ENCODE measurements around the gene NRGN. TPM values are rescaled to one million over a fixed set of nuclear protein-coding genes. Genes with fewer than 3 reads are reported as not detected.

NRGN gene
- total RNA-seq, 1 donor from 2014 or later, result 6.1 TPM

DNA sequence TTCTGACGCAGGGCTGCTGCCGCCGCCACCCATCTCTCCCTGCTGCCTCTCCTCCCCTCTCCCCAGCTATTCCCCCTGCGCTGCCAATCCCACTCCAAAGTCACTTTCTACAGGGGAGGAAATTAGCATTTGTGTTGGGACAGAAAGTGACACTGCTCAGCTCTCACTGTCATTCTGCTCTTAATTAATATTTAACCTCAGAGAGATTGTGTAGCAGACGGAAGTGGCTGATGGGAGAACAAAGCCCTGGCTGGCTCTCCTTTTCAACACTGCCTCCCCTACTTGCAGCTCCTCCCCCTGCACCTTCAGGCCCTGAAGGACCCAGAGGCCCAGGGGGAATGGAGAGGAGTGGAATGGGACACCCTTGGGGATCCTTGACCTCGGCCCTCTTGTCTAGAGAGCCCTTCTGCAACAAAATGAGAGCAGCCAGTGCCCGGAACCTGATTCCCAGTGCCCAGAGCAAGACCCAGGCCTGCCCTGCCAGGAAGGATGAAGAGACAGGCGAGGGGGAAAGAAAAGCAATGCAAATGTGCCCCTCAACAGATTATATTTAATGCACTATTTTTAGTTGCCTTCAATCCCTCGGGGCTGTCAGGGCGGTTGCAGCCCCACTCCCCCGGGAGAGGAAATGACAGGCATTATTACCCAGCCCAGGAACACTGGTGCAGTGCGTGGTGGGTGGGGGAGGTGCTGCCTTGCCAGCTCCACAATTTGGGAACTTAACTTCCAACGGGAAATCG, 14.6 kb upstream of the NRGN start:
- Mint-ChIP-seq H3K36me3 (ENCODE audit: low read depth) (no peaks in the 10 kb centered on the region), H3K9me3 (no peaks in the 10 kb centered on the region), H3K27me3 (ENCODE audit: insufficient read depth) (peaks cover 20% of the 10 kb centered on the region), H3K4me1 (ENCODE audit: low read depth) (no peaks in the 10 kb centered on the region), H3K4me3 (no peak overlapping the region), H3K27ac (no peak overlapping the region)
- intact Hi-C loops (cut with micrococcal nuclease), result no loop called here
- no peak for DNase-seq (ENCODE audit: low spot score)

DNA sequence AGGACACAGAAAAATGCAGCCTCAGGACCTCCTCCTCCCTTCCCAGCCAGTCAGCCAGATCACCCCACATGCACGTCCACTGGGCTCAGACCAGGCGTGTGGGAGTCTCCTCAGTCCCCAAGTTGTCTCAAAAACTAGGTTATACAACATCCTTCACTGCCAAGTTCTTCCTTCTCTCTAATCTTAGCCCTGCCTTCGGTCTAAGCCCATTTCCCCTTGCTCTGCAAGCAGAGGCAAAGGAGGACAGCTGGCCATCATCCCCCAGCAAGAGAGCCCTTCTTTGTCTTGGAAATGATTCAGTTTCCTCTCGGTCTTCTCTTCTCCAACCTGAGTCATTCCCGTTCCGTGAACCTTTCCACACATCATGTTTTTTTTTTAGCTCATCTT, 14.0 kb upstream of the NRGN start:
- intact Hi-C loops (cut with micrococcal nuclease), result no loop called here
- H3K36me3 Mint-ChIP-seq (ENCODE audit: low read depth), result no peaks in the 10 kb centered on the region
- H3K4me3 Mint-ChIP-seq, result no peak overlapping the region
- H3K27ac Mint-ChIP-seq, result no peak overlapping the region
- peaks cover 15% of the 10 kb centered on the region for H3K27me3 Mint-ChIP-seq (ENCODE audit: insufficient read depth)
- no peaks in the 10 kb centered on the region for H3K9me3 Mint-ChIP-seq
- no peak for DNase-seq (ENCODE audit: low spot score)
- no peaks in the 10 kb centered on the region for H3K4me1 Mint-ChIP-seq (ENCODE audit: low read depth)

DNA sequence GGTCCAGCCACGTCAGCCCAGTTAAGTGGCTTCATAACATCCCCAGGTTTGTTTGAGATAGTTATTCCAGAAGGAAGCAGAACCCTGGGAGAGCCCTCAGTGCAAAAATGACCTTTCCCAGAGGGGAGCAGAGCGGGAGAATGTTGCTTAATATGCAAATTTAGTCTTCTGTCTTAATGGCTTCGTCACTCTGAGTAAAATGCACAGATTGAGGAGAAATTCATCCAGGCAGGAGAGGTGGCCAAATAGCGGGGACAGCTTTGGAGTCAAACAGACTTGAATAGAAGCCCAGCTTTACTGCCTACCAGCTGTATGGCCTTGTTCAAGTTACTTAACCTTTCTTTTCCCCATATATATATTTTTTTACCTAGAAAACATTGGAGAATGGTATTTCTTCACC, 12.3 kb upstream of the NRGN start:
- Mint-ChIP-seq H3K27ac (no peak overlapping the region), H3K27me3 (ENCODE audit: insufficient read depth) (peaks cover 15% of the 10 kb centered on the region), H3K4me3 (no peak overlapping the region), H3K9me3 (no peaks in the 10 kb centered on the region), H3K36me3 (ENCODE audit: low read depth) (no peaks in the 10 kb centered on the region), H3K4me1 (ENCODE audit: low read depth) (no peaks in the 10 kb centered on the region)
- DNase-seq (ENCODE audit: low spot score), result no peak
- intact Hi-C loops (cut with micrococcal nuclease), result no loop called here

DNA sequence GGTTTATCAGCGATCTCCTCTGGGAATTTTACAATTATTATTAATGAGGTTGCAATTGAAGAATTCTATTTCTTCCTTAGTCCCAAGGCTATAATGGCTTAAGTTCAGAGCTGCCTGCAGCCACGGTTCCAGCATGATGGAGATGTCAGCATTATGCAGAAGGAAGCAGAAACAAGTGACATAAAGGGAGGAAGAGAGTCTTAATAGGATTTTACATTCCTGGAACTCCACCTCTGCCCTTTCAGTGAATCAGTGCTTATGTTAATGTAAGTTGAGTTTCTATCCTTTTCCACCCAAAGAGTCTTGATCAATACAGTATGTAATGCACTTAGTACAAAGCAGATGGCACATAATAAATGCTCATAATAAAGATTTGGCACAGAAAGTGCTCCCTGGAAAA, 11.6 kb upstream of the NRGN start:
- H3K27me3 Mint-ChIP-seq (ENCODE audit: insufficient read depth), result peaks cover 15% of the 10 kb centered on the region
- no peak overlapping the region for H3K4me3 Mint-ChIP-seq
- H3K36me3 Mint-ChIP-seq (ENCODE audit: low read depth), result no peaks in the 10 kb centered on the region
- no peak for DNase-seq (ENCODE audit: low spot score)
- no peaks in the 10 kb centered on the region for H3K9me3 Mint-ChIP-seq
- intact Hi-C loops (cut with micrococcal nuclease), result no loop called here
- H3K27ac Mint-ChIP-seq, result no peak overlapping the region
- H3K4me1 Mint-ChIP-seq (ENCODE audit: low read depth), result no peaks in the 10 kb centered on the region

GRCh38 chr11:124729571-124729970, 10.2 kb upstream of the NRGN start:
- intact Hi-C loops (cut with micrococcal nuclease), result no loop called here
- Mint-ChIP-seq H3K9me3 (no peaks in the 10 kb centered on the region), H3K4me1 (ENCODE audit: low read depth) (no peaks in the 10 kb centered on the region), H3K27me3 (ENCODE audit: insufficient read depth) (peaks cover 13% of the 10 kb centered on the region), H3K27ac (no peak overlapping the region), H3K36me3 (ENCODE audit: low read depth) (no peaks in the 10 kb centered on the region), H3K4me3 (no peak overlapping the region)
- DNase-seq (ENCODE audit: low spot score), result no peak

DNA sequence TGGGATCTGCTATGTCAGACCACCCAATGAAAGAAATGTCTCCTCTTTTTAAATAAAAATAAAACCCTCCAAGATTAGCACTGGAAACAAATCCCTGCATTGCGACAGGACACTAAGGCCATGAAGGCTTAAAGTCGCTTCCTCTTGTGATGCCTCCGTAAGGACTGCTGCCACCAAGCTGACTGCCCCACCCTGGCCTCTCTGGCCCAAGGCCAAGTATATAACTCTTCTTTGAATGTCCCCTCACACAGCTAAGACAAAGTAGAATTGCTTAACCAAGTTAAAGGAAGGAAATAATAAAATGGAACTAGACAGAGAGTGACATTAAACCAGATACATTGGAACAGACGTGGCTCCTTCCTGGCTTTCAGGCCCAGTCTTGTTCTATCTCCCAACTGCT, 7.5 kb upstream of the NRGN start:
- peaks cover 16% of the 10 kb centered on the region for H3K27me3 Mint-ChIP-seq (ENCODE audit: insufficient read depth)
- no peaks in the 10 kb centered on the region for H3K9me3 Mint-ChIP-seq
- no peak overlapping the region for H3K4me3 Mint-ChIP-seq
- no peaks in the 10 kb centered on the region for H3K4me1 Mint-ChIP-seq (ENCODE audit: low read depth)
- H3K27ac Mint-ChIP-seq, result no peak overlapping the region
- no peak for DNase-seq (ENCODE audit: low spot score)
- intact Hi-C loops (cut with micrococcal nuclease), result no loop called here
- H3K36me3 Mint-ChIP-seq (ENCODE audit: low read depth), result no peaks in the 10 kb centered on the region

DNA sequence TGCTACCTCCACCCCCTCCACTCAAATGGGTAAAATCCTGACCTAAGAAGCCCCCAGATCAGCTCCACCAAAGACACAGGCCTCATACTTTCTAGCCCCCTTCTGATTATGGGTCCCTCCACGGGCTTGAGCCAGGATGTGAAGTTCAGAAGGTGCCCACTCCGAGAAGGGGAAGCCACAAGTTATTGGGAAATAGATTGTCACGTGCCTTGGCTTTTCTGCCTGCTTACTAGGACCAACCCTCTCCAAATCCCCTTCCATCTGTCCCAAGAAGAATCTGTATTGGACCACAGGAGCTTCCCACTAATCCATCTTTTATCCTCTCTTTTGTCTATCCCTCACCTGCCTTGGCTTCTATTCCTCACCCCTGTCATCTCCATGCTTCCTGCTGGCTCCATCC, 3.0 kb upstream of the NRGN start:
- H3K4me3 Mint-ChIP-seq, result no peak overlapping the region
- DNase-seq (ENCODE audit: low spot score), result no peak
- peaks cover 37% of the 10 kb centered on the region for H3K27me3 Mint-ChIP-seq (ENCODE audit: insufficient read depth)
- H3K36me3 Mint-ChIP-seq (ENCODE audit: low read depth), result peaks cover 2% of the 10 kb centered on the region
- peaks cover 24% of the 10 kb centered on the region for H3K4me1 Mint-ChIP-seq (ENCODE audit: low read depth)
- intact Hi-C loops (cut with micrococcal nuclease), result no loop called here
- no peak overlapping the region for H3K27ac Mint-ChIP-seq
- no peaks in the 10 kb centered on the region for H3K9me3 Mint-ChIP-seq

DNA sequence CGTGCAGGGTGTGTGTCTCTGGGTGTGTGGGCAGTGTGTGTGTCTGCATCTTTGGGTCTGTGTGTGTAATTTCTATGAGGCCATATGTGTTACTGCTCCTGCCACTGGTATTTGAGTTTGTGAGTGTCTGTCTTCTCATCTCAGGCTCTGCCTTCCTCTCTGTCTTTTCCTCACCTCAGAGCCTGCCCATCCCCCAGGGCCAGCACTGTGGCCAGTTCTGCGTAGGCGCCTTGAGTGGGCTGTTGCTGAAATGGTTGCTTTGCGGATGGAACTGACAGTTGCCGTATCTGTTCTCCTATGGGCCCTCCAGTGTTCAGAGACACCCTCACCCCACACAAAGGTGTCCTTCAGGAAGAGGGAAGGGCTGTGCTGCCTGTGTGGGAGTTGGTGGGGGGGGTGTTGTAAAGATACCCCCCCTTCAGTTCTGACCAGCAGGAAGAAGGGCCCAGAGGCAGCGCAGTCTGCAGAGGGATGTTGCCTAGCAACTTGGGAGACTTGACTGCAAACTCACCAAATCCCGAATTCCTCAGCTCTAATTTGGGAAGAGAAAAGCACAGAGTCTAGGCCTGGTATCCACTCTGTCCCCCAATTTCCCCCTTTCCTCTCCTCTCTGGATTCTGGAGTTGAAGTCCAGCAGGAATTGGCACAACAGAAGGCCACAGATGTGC, 2.0 kb upstream of the NRGN start:
- Mint-ChIP-seq H3K27ac (no peak overlapping the region), H3K9me3 (no peaks in the 10 kb centered on the region), H3K27me3 (ENCODE audit: insufficient read depth) (peaks cover 39% of the 10 kb centered on the region), H3K4me1 (ENCODE audit: low read depth) (peaks cover 25% of the 10 kb centered on the region), H3K4me3 (no peak overlapping the region), H3K36me3 (ENCODE audit: low read depth) (peaks cover 2% of the 10 kb centered on the region)
- no peak for DNase-seq (ENCODE audit: low spot score)
- intact Hi-C loops (cut with micrococcal nuclease), result loop anchor here (2.0 kb wide), 1 partner anchor 115 kb away; the partner anchor contains the start of gene TBRG1

- peak overlapping the region; percentile 85 for H3K4me3 Mint-ChIP-seq
- peaks cover 25% of the 10 kb centered on the region for H3K4me1 Mint-ChIP-seq (ENCODE audit: low read depth)
- H3K27me3 Mint-ChIP-seq (ENCODE audit: insufficient read depth), result peaks cover 41% of the 10 kb centered on the region
- H3K9me3 Mint-ChIP-seq, result no peaks in the 10 kb centered on the region
- intact Hi-C loops (cut with micrococcal nuclease), result loop anchor here (1.0 to 2.0 kb wide), 3 partner anchors 8 to 116 kb away; partner anchors contain the start of gene TBRG1
- no peak for DNase-seq (ENCODE audit: low spot score)
- peak overlapping the region; percentile 8 for H3K27ac Mint-ChIP-seq
- peaks cover 2% of the 10 kb centered on the region for H3K36me3 Mint-ChIP-seq (ENCODE audit: low read depth)
Observed at GRCh38 chr11:124738713-124739478, 846 bp upstream of the NRGN start.

- peak overlapping the region; percentile 85 for H3K4me3 Mint-ChIP-seq
- DNase-seq (ENCODE audit: low spot score), result peak; percentile 30
- peaks cover 2% of the 10 kb centered on the region for H3K36me3 Mint-ChIP-seq (ENCODE audit: low read depth)
- H3K27ac Mint-ChIP-seq, result peak overlapping the region; percentile 54
- no peaks in the 10 kb centered on the region for H3K9me3 Mint-ChIP-seq
- intact Hi-C loops (cut with micrococcal nuclease), result loop anchor here (1.0 to 10.0 kb wide), 4 partner anchors 23 to 1676 kb away; partner anchors contain the start of genes HSPA8, SIAE and SPA17
- peaks cover 25% of the 10 kb centered on the region for H3K4me1 Mint-ChIP-seq (ENCODE audit: low read depth)
- H3K27me3 Mint-ChIP-seq (ENCODE audit: insufficient read depth), result peaks cover 39% of the 10 kb centered on the region
Observed at GRCh38 chr11:124740277-124740882, 638 bp downstream of the NRGN start.

- peaks cover 2% of the 10 kb centered on the region for H3K36me3 Mint-ChIP-seq (ENCODE audit: low read depth)
- intact Hi-C loops (cut with micrococcal nuclease), result loop anchor here (10.0 kb wide), 1 partner anchor 1678 kb away; the partner anchor contains the start of gene HSPA8
- no peak overlapping the region for H3K4me3 Mint-ChIP-seq
- no peaks in the 10 kb centered on the region for H3K9me3 Mint-ChIP-seq
- H3K27me3 Mint-ChIP-seq (ENCODE audit: insufficient read depth), result peaks cover 29% of the 10 kb centered on the region
- peaks cover 32% of the 10 kb centered on the region for H3K4me1 Mint-ChIP-seq (ENCODE audit: low read depth)
- no peak overlapping the region for H3K27ac Mint-ChIP-seq
- no peak for DNase-seq (ENCODE audit: low spot score)
Observed at GRCh38 chr11:124742555-124742954, 2.8 kb downstream of the NRGN start.

- intact Hi-C loops (cut with micrococcal nuclease), result loop anchor here (10.0 kb wide), 1 partner anchor 1678 kb away; the partner anchor contains the start of gene HSPA8
- Mint-ChIP-seq H3K9me3 (no peaks in the 10 kb centered on the region), H3K27me3 (ENCODE audit: insufficient read depth) (peaks cover 29% of the 10 kb centered on the region), H3K27ac (no peak overlapping the region), H3K36me3 (ENCODE audit: low read depth) (peaks cover 2% of the 10 kb centered on the region), H3K4me3 (no peak overlapping the region), H3K4me1 (ENCODE audit: low read depth) (peaks cover 32% of the 10 kb centered on the region)
- no peak for DNase-seq (ENCODE audit: low spot score)
Observed at GRCh38 chr11:124743050-124743449, 3.3 kb downstream of the NRGN start.
